ENCODE results near the gene GPD2. TPM values are rescaled to one million over a fixed set of nuclear protein-coding genes. Genes with fewer than 3 reads are reported as not detected.
"Not testable (repeated sequence)": the region's sequence is repeated elsewhere in the genome, so short reads cannot be mapped to it uniquely, and the experiment has no call there.

The GPD2 gene
- total and polyA plus RNA-seq, 2 donors (not counting 1 experiment from before 2014, with no cell fraction given) = 21.6 to 46.6 TPM

DNA sequence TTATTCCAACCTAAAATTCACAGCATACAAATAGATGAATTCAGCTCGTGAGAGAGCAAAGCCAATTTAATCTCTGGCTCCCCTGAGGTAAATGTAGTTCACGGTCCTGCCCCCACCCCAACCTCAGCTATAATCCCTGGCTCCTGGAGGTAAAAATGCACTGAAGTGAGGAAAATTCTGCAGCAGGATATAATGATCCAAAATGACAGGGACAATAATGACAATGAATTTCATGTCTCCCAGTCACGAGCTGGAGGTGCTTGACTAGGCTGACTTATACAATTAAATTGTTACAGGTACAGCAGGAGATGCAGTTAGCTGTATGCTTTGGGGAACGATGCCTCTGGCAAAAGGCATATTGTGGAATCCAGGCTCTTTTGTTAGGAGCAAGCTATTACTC is 82.0 kb downstream of the GPD2 start:
- no peaks in the 10 kb centered on the region for H3K4me1 ChIP-seq (ENCODE audit: control insufficient read depth, extremely low read depth, insufficient read depth, low read length)
- H3K9me3 ChIP-seq (ENCODE audit: control insufficient read depth, insufficient read depth, low read depth, low read length) = no peaks in the 10 kb centered on the region
- no peak overlapping the region for H3K9ac ChIP-seq (ENCODE audit: insufficient read depth, low read length)
- H3K4me3 ChIP-seq (replicated peaks in 1 of 4; ENCODE audit: control extremely low read depth in 1 of 4, insufficient read depth in 1 of 4, low read depth in 3 of 4, low read length in 4 of 4) = no peak overlapping the region
- H3K79me2 ChIP-seq (ENCODE audit: control insufficient read depth, insufficient read depth, low read length) = no peaks in the 10 kb centered on the region
- H3K4me2 ChIP-seq (ENCODE audit: extremely low read depth, insufficient read depth, low read length) = no peak overlapping the region
- no peak overlapping the region for H3K27ac ChIP-seq (ENCODE audit: insufficient read depth, low read length)
- no peaks in the 10 kb centered on the region for H4K20me1 ChIP-seq (ENCODE audit: control insufficient read depth, extremely low read depth, insufficient read depth, low read length)
- H3K36me3 ChIP-seq (ENCODE audit: control insufficient read depth, insufficient read depth, low read length) = no peaks in the 10 kb centered on the region
- DNase-seq (ENCODE audit: low read depth in 2 of 2) = no peak
- TF ChIP-seq EZH2 (IDR thresholded peaks at IDR 0.05; ENCODE audit: low read length, missing control alignments) = no peak
- TF ChIP-seq CTCF (conservative IDR thresholded peaks at IDR 0.05 in 1 of 2, IDR thresholded peaks at IDR 0.05 in 1 of 2; ENCODE audit: low read depth in 1 of 2, low read length in 2 of 2) = no peak
- H2AFZ ChIP-seq (ENCODE audit: low read length) = no peak overlapping the region
- no peaks in the 10 kb centered on the region for H3K27me3 ChIP-seq (ENCODE audit: control insufficient read depth, insufficient read depth, low read length)

GRCh38 chr2:156522864-156523440 is 86.8 kb downstream of the GPD2 start:
- Histone ChIP-seq H3K4me3 (replicated peaks in 1 of 4; ENCODE audit: control extremely low read depth in 1 of 4, insufficient read depth in 1 of 4, low read depth in 3 of 4, low read length in 4 of 4) (no peak overlapping the region), H3K4me2 (ENCODE audit: extremely low read depth, insufficient read depth, low read length) (no peak overlapping the region), H3K36me3 (ENCODE audit: control insufficient read depth, insufficient read depth, low read length) (no peaks in the 10 kb centered on the region), H3K27me3 (ENCODE audit: control insufficient read depth, insufficient read depth, low read length) (no peaks in the 10 kb centered on the region), H3K27ac (ENCODE audit: insufficient read depth, low read length) (no peak overlapping the region), H3K9me3 (ENCODE audit: control insufficient read depth, insufficient read depth, low read depth, low read length) (no peaks in the 10 kb centered on the region), H3K79me2 (ENCODE audit: control insufficient read depth, insufficient read depth, low read length) (no peaks in the 10 kb centered on the region), H3K9ac (ENCODE audit: insufficient read depth, low read length) (no peak overlapping the region), H3K4me1 (ENCODE audit: control insufficient read depth, extremely low read depth, insufficient read depth, low read length) (no peaks in the 10 kb centered on the region), H2AFZ (ENCODE audit: low read length) (no peak overlapping the region), H4K20me1 (ENCODE audit: control insufficient read depth, extremely low read depth, insufficient read depth, low read length) (no peaks in the 10 kb centered on the region)
- TF ChIP-seq CTCF (conservative IDR thresholded peaks at IDR 0.05 in 1 of 2, IDR thresholded peaks at IDR 0.05 in 1 of 2; ENCODE audit: low read depth in 1 of 2, low read length in 2 of 2) (no peak), EZH2 (IDR thresholded peaks at IDR 0.05; ENCODE audit: low read length, missing control alignments) (no peak)
- DNase-seq (ENCODE audit: low read depth in 2 of 2) = no peak

DNA sequence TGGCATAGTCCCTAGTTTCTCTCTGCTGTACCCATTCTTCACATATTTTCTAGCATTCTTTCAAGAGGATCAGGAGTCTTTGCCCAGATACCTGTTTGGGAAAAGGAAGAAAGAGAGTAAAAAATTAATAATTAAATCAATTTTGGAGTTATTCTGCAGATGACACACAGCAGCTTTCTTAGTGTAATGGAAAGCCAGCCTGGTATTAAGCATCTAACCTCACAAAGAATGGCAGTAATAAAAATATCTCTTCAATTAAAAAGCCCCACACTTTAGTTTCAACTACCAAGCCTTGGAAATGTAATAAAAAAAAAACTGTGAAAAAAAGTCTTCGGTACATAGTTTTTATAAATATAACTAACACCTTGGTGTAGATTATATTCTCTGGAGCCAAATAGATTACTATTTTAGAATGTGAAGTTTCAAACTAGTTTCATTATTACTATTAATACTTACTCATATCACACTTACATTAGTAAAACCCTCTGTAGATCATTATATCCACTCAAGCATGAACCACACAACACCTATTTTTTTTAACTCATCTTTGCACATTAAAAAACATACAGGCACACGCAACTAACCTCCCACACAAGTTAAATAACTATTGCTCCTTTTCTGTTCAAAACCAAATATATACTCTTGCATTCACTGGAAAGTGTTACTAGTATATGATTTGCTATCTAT is 90.9 kb downstream of the GPD2 start:
- H3K27ac ChIP-seq (ENCODE audit: insufficient read depth, low read length) = no peak overlapping the region
- no peaks in the 10 kb centered on the region for H4K20me1 ChIP-seq (ENCODE audit: control insufficient read depth, extremely low read depth, insufficient read depth, low read length)
- H3K27me3 ChIP-seq (ENCODE audit: control insufficient read depth, insufficient read depth, low read length) = no peaks in the 10 kb centered on the region
- H3K4me1 ChIP-seq (ENCODE audit: control insufficient read depth, extremely low read depth, insufficient read depth, low read length) = no peaks in the 10 kb centered on the region
- H3K36me3 ChIP-seq (ENCODE audit: control insufficient read depth, insufficient read depth, low read length) = no peaks in the 10 kb centered on the region
- H2AFZ ChIP-seq (ENCODE audit: low read length) = no peak overlapping the region
- H3K79me2 ChIP-seq (ENCODE audit: control insufficient read depth, insufficient read depth, low read length) = no peaks in the 10 kb centered on the region
- DNase-seq (ENCODE audit: low read depth in 2 of 2) = no peak
- H3K4me2 ChIP-seq (ENCODE audit: extremely low read depth, insufficient read depth, low read length) = no peak overlapping the region
- H3K9me3 ChIP-seq (ENCODE audit: control insufficient read depth, insufficient read depth, low read depth, low read length) = no peaks in the 10 kb centered on the region
- no peak overlapping the region for H3K4me3 ChIP-seq (replicated peaks in 1 of 4; ENCODE audit: control extremely low read depth in 1 of 4, insufficient read depth in 1 of 4, low read depth in 3 of 4, low read length in 4 of 4)
- no peak for TF ChIP-seq EZH2 (IDR thresholded peaks at IDR 0.05; ENCODE audit: low read length, missing control alignments)
- no peak for TF ChIP-seq CTCF (conservative IDR thresholded peaks at IDR 0.05 in 1 of 2, IDR thresholded peaks at IDR 0.05 in 1 of 2; ENCODE audit: low read depth in 1 of 2, low read length in 2 of 2)
- no peak overlapping the region for H3K9ac ChIP-seq (ENCODE audit: insufficient read depth, low read length)

- not testable (repeated sequence) for H3K9ac ChIP-seq (ENCODE audit: insufficient read depth, low read length); H3K4me3 ChIP-seq (replicated peaks in 1 of 4; ENCODE audit: control extremely low read depth in 1 of 4, insufficient read depth in 1 of 4, low read depth in 3 of 4, low read length in 4 of 4); DNase-seq (ENCODE audit: low read depth in 2 of 2); H4K20me1 ChIP-seq (ENCODE audit: control insufficient read depth, extremely low read depth, insufficient read depth, low read length); H3K27ac ChIP-seq (ENCODE audit: insufficient read depth, low read length); H2AFZ ChIP-seq (ENCODE audit: low read length); H3K4me2 ChIP-seq (ENCODE audit: extremely low read depth, insufficient read depth, low read length); H3K36me3 ChIP-seq (ENCODE audit: control insufficient read depth, insufficient read depth, low read length); H3K79me2 ChIP-seq (ENCODE audit: control insufficient read depth, insufficient read depth, low read length); H3K27me3 ChIP-seq (ENCODE audit: control insufficient read depth, insufficient read depth, low read length); H3K9me3 ChIP-seq (ENCODE audit: control insufficient read depth, insufficient read depth, low read depth, low read length); H3K4me1 ChIP-seq (ENCODE audit: control insufficient read depth, extremely low read depth, insufficient read depth, low read length)
Measured at GRCh38 chr2:156528583-156528982, 92.4 kb downstream of the GPD2 start.
